Stimulated activated CD4-positive, alpha-beta T cell treated with anti-CD3 and anti-CD28 coated beads, TNF-alpha, amount 100 ng/mL, for 4 hours (primary cell): ENCODE results near the gene PCDH17.

ENCODE experiments used
- DNase-seq, 3 experiments: peaks; one replicate each; pipeline ENCODE4 v3.0.0-alpha.2; 2020; ENCODE audit warnings: low read depth in 3 of 3

Gene PCDH17

DNA sequence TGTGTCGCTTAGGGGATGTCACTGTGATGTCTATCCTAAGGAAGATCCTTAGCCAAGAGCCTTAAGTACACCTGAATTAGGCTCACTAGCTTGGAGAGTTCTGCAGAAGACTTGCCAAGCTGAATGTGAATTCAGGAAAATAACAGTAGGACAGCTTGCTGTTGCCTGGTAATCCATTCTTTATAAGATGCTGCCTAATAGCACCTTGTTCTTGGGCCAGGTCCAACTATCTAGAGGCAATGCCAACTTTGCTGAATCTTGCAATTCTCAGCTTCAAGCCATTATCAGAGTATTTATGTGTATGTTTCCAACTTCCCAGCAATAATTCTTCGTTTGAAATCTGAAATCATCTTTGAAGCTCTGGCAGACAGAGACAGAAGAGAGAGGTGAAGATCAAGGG, 102.8 kb downstream of the PCDH17 start:
- DNase-seq = no peak

GRCh38 chr13:57739089-57739488, 107.5 kb downstream of the PCDH17 start:
- no peak for DNase-seq

DNA sequence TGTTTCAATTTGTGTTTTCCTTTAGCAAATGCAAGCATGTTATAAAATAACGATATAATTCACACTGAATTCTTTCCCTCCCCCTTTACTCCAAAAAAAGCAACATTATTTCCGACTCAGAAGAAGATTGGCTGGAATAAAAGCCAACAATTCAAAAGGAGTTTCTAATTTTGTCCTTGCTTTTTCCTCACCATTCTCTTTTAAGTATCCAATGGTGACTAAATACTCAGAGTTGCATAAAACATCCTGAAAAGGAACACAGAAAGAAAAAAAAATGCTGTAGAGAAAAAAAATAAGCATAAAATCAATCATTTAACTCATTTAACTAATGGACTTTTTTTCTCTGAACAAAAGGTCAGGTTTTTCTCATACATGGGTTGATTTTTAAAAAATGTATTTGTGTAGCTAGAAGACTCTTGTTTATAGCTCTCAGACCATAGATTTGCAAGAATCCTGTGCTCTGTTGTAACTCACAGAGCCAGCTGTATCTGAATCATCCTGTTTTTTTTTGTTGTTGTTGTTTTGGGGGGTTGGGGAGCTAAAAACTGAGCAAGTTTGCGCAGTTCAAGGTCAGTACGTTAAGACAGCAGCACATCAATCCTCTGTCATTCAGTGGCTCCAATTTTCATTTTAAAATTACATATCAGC, 108.1 kb downstream of the PCDH17 start:
- DNase-seq = no peak

GRCh38 chr13:57740719-57741118, 109.2 kb downstream of the PCDH17 start:
- DNase-seq = no peak

GRCh38 chr13:57748096-57748495, 116.6 kb downstream of the PCDH17 start:
- no peak for DNase-seq

- DNase-seq = no peak
Measured at GRCh38 chr13:57760951-57761350, 129.4 kb downstream of the PCDH17 start.

- DNase-seq = no peak
Measured at GRCh38 chr13:57763689-57764088, 132.1 kb downstream of the PCDH17 start.
